ENCODE data around the gene TMEM121B. TPM values are rescaled to one million over a fixed set of nuclear protein-coding genes. Genes with fewer than 3 reads are reported as not detected.
"Not testable (repeated sequence)": the region's sequence is repeated elsewhere in the genome, so short reads cannot be mapped to it uniquely, and the experiment has no call there.

TMEM121B gene
- total RNA-seq (2014; rRNA removed; shearing (Covaris generic)) = not detected in 2 replicates
- not detected in 2 replicates for polyA plus RNA-seq (2014; cell fraction: nucleus; rRNA removed)

GRCh38 chr22:17121233-17122195 is at the start of gene TMEM121B:
Gene TMEM121B (minus strand): TSS chr22:17121360. CDS start chr22:17121127, 233 bp downstream.
- peak; percentile 8 for DNase-seq (ENCODE audit: extremely low read depth, low read depth)

- no peak for DNase-seq (ENCODE audit: extremely low read depth, low read depth)
Observed at GRCh38 chr22:17167486-17167885, 46.3 kb upstream of the TMEM121B start.

- DNase-seq (ENCODE audit: extremely low read depth, low read depth) = no peak
Observed at GRCh38 chr22:17164392-17165024, 43.3 kb upstream of the TMEM121B start.

- no peak for DNase-seq (ENCODE audit: extremely low read depth, low read depth)
Observed at GRCh38 chr22:17162731-17163130, 41.6 kb upstream of the TMEM121B start.

GRCh38 chr22:17161991-17162390 is 40.8 kb upstream of the TMEM121B start:
- no peak for DNase-seq (ENCODE audit: extremely low read depth, low read depth)

- DNase-seq (ENCODE audit: extremely low read depth, low read depth) = peak; percentile 13
Observed at GRCh38 chr22:17159504-17159951, 38.4 kb upstream of the TMEM121B start.

GRCh38 chr22:17158568-17159503 is 37.7 kb upstream of the TMEM121B start, which contains the start of gene HDHD5:
Gene HDHD5 (minus strand): TSS chr22:17159277. CDS start chr22:17159251, 26 bp downstream.
- DNase-seq (ENCODE audit: extremely low read depth, low read depth) = peak; percentile 67

- DNase-seq (ENCODE audit: extremely low read depth, low read depth) = no peak
Observed at GRCh38 chr22:17158176-17158567, 37.0 kb upstream of the TMEM121B start.

GRCh38 chr22:17157714-17158113 is 36.6 kb upstream of the TMEM121B start:
- DNase-seq (ENCODE audit: extremely low read depth, low read depth) = no peak

- no peak for DNase-seq (ENCODE audit: extremely low read depth, low read depth)
Observed at GRCh38 chr22:17155941-17156340, 34.8 kb upstream of the TMEM121B start.

GRCh38 chr22:17152971-17153370 is 31.8 kb upstream of the TMEM121B start:
- no peak for DNase-seq (ENCODE audit: extremely low read depth, low read depth)

- DNase-seq (ENCODE audit: extremely low read depth, low read depth) = no peak
Observed at GRCh38 chr22:17152340-17152739, 31.2 kb upstream of the TMEM121B start.

GRCh38 chr22:17149076-17149815 is 28.1 kb upstream of the TMEM121B start:
- no peak for DNase-seq (ENCODE audit: extremely low read depth, low read depth)

GRCh38 chr22:17147458-17147857 is 26.3 kb upstream of the TMEM121B start:
- DNase-seq (ENCODE audit: extremely low read depth, low read depth) = not testable (repeated sequence)

- no peak for DNase-seq (ENCODE audit: extremely low read depth, low read depth)
Observed at GRCh38 chr22:17145021-17145680, 24.0 kb upstream of the TMEM121B start.

GRCh38 chr22:17143826-17144225 is 22.7 kb upstream of the TMEM121B start:
- no peak for DNase-seq (ENCODE audit: extremely low read depth, low read depth)

GRCh38 chr22:17143101-17143500 is 21.9 kb upstream of the TMEM121B start:
- DNase-seq (ENCODE audit: extremely low read depth, low read depth) = no peak

- no peak for DNase-seq (ENCODE audit: extremely low read depth, low read depth)
Observed at GRCh38 chr22:17140826-17141766, 19.9 kb upstream of the TMEM121B start.

Measured in NCI-H460 (cell line).